Prostate gland (tissue), 2 donors: ENCODE data around the gene SCAPER.
"Not testable (repeated sequence)": the region's sequence is repeated elsewhere in the genome, so short reads cannot be mapped to it uniquely, and the experiment has no call there.

Source experiments
- POLR2A ChIP-seq: fragments of 450-650 bp; IDR thresholded peaks from one replicate; pipeline ENCODE4 v1.6.1; 2016; ENCODE audit warnings: antibody characterized with exemption, mild to moderate bottlenecking
- POLR2AphosphoS5 ChIP-seq: sonication (generic); formaldehyde crosslinking; IDR thresholded peaks from one replicate; pipeline ENCODE4 v1.6.1; 2017; ENCODE audit warnings: antibody characterized with exemption
- TF ChIP-seq, protein P1 (sequence below), 4 experiments: fragments of 200-600 bp in 2 of 4; fragments of 450-650 bp in 2 of 4; sonication (generic) in 2 of 4; IDR thresholded peaks; 1 replicate in 3 of 4; 2 replicates in 1 of 4; pipeline ENCODE4 v1.5.1; 2016 to 2019; ENCODE audit warnings: antibody characterized with exemption in 4 of 4, mild to moderate bottlenecking in 2 of 4, moderate library complexity in 2 of 4

DNA sequence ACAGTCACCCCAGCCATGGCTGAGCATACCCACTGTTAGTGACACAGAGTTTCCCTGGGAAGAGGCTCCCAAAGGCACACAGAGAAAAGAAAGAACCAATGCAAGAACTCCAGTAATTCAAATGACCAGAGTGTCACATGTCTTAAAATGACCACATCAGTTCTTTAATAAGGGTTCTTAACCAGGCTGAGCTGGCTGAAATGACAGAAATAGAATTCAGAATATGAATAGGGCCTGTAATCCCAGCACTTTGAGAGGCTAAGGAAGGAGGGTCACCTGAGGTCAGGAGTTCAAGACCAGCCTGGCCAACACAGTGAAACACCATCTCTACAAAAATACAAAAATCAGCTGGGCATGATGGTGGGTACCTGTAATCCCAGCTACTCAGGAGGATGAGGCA lies 54.8 kb downstream of the SCAPER start:
- TF ChIP-seq POLR2A, POLR2AphosphoS5: not testable (repeated sequence)
- TF ChIP-seq, protein P1, sequence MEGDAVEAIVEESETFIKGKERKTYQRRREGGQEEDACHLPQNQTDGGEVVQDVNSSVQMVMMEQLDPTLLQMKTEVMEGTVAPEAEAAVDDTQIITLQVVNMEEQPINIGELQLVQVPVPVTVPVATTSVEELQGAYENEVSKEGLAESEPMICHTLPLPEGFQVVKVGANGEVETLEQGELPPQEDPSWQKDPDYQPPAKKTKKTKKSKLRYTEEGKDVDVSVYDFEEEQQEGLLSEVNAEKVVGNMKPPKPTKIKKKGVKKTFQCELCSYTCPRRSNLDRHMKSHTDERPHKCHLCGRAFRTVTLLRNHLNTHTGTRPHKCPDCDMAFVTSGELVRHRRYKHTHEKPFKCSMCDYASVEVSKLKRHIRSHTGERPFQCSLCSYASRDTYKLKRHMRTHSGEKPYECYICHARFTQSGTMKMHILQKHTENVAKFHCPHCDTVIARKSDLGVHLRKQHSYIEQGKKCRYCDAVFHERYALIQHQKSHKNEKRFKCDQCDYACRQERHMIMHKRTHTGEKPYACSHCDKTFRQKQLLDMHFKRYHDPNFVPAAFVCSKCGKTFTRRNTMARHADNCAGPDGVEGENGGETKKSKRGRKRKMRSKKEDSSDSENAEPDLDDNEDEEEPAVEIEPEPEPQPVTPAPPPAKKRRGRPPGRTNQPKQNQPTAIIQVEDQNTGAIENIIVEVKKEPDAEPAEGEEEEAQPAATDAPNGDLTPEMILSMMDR (IDR thresholded peaks at IDR 0.05), result not testable (repeated sequence)
